HepG2 (cell line): ENCODE measurements around the gene HPCAL1. TPM values are rescaled to one million over a fixed set of nuclear protein-coding genes. Genes with fewer than 3 reads are reported as not detected.

Experiments
- ATAC-seq: fragments of 200-7000 bp; cut with Tn5 transposase; 3 replicates; pipeline ENCODE4 v1.9.1; 2020; ENCODE audit warnings: mild to moderate bottlenecking, moderate library complexity
- BruUV-seq: library from RNA; stranded (reverse); fragments of 400-500 nt; replicated peaks from 2 replicates; lab custom pipeline; 2021; lab: Mats Ljungman, UMichigan
- CTCF ChIA-PET: fragments of 300-600 bp; formaldehyde crosslinking; extraction: SDS; loops from one replicate; lab custom pipeline; 2021; ENCODE audit warnings: low total read pairs, inconsistent platforms, low intra/inter-chr PET ratio; lab: Yijun Ruan, JAX
- POLR2A ChIA-PET: fragments of 350-600 bp; sonication (Branson Sonifier 250); formaldehyde crosslinking; loops from one replicate; lab custom pipeline; 2020; ENCODE audit warnings: antibody characterized with exemption, inconsistent platforms; lab: Yijun Ruan, JAX
- DNase-seq: peaks from one replicate; pipeline ENCODE4 v3.0.0-alpha.2; 2015; ENCODE audit warnings: low spot score
- FAIRE-seq: peaks from 3 replicates; lab custom pipeline; 2011; peaks lifted over from hg19 to GRCh38; lab: Jason Lieb, UNC
- H2AFZ ChIP-seq: one replicate; pipeline ENCODE4 v1.6.1; 2011; ENCODE audit warnings: low read length, inconsistent platforms
- H3K27ac ChIP-seq: fragments of 300-600 bp; 3 replicates; pipeline ENCODE4 v1.8.0; 2011; ENCODE audit warnings: mixed run types, mild to moderate bottlenecking, mixed read lengths, low read length, inconsistent platforms; ENCODE audit not compliant: insufficient read depth; ENCODE audit errors: extremely low read length
- H3K27me3 ChIP-seq, 2 experiments: fragments of 200-600 bp in 1 of 2; 2 replicates in 1 of 2; 3 replicates in 1 of 2; pipeline versions ENCODE4 v1.6.0 to v1.8.0; 2011; ENCODE audit warnings: low read length in 2 of 2, mild to moderate bottlenecking in 2 of 2, moderate library complexity in 2 of 2, inconsistent platforms in 1 of 2; ENCODE audit not compliant: insufficient read depth in 2 of 2, control insufficient read depth in 1 of 2
- H3K36me3 ChIP-seq, 2 experiments: fragments of 200-600 bp in 1 of 2; replicated peaks in 1 of 2; 2 replicates in 1 of 2; 3 replicates in 1 of 2; pipeline versions ENCODE4 v1.5.1 to v1.8.0; 2011; ENCODE audit warnings: low read length in 2 of 2, inconsistent platforms in 1 of 2; ENCODE audit not compliant: insufficient read depth in 2 of 2, control insufficient read depth in 1 of 2
- H3K4me1 ChIP-seq: 2 replicates; pipeline ENCODE4 v1.5.1; 2012; ENCODE audit warnings: low read length, inconsistent platforms; ENCODE audit not compliant: insufficient read depth
- H3K4me2 ChIP-seq: 2 replicates; pipeline ENCODE4 v1.6.0; 2011; ENCODE audit warnings: low read depth, low read length, inconsistent platforms
- H3K4me3 ChIP-seq, 3 experiments: fragments of 200-600 bp in 1 of 3; sonication (generic), shearing (Covaris generic) in 1 of 3; replicated peaks in 1 of 3; 2 replicates each; pipeline ENCODE4 v1.5.1; 2011 to 2016; ENCODE audit warnings: low read length in 3 of 3, inconsistent platforms in 2 of 3, low read depth in 2 of 3, mild to moderate bottlenecking in 2 of 3, control low read depth in 1 of 3, mixed read lengths in 1 of 3; ENCODE audit not compliant: insufficient read depth in 1 of 3
- H3K79me2 ChIP-seq: one replicate; pipeline ENCODE4 v1.6.1; 2011; ENCODE audit warnings: low read length, inconsistent platforms; ENCODE audit not compliant: insufficient read depth
- H3K9ac ChIP-seq: 2 replicates; pipeline ENCODE4 v1.6.0; 2011; ENCODE audit warnings: mild to moderate bottlenecking, low read depth, low read length, inconsistent platforms; ENCODE audit not compliant: insufficient read depth
- H3K9me3 ChIP-seq: 2 replicates; pipeline ENCODE4 v1.5.1; 2012; ENCODE audit warnings: mild to moderate bottlenecking, low read length
- H4K20me1 ChIP-seq: 2 replicates; pipeline ENCODE4 v1.6.0; 2011; ENCODE audit warnings: inconsistent platforms, mild to moderate bottlenecking, low read length, moderate library complexity; ENCODE audit not compliant: insufficient read depth
- ATRX ChIP-seq: sonication (generic); formaldehyde crosslinking; IDR thresholded peaks from 2 replicates; pipeline ENCODE4 v1.4.0; 2020; ENCODE audit warnings: missing genetic modification reagents, borderline replicate concordance
- HHEX ChIP-seq: IDR thresholded peaks from 2 replicates; pipeline ENCODE4 v1.6.1; 2016; ENCODE audit warnings: control low read depth
- SRSF4 ChIP-seq: fragments of 200-400 bp; formaldehyde crosslinking; IDR thresholded peaks from one replicate; pipeline ENCODE4 v1.6.1; 2018; ENCODE audit warnings: mild to moderate bottlenecking, low read depth, low read length, moderate library complexity; ENCODE audit not compliant: poor library complexity, severe bottlenecking
- ZNF546 ChIP-seq: sonication (generic); formaldehyde crosslinking; conservative IDR thresholded peaks from 2 replicates; pipeline ENCODE4 v1.8.1; 2023; ENCODE audit warnings: mild to moderate bottlenecking, missing genetic modification reagents
- ZNF619 ChIP-seq: sonication (generic); formaldehyde crosslinking; IDR thresholded peaks from 2 replicates; pipeline ENCODE4 v1.4.0; 2020; ENCODE audit warnings: mild to moderate bottlenecking, missing genetic modification reagents
- ZNF674 ChIP-seq: sonication (generic); formaldehyde crosslinking; IDR thresholded peaks from 2 replicates; pipeline ENCODE4 v1.5.0; 2020; ENCODE audit warnings: low read depth, mild to moderate bottlenecking, missing genetic modification reagents
- ZNF724P ChIP-seq: sonication (generic); formaldehyde crosslinking; IDR thresholded peaks from 2 replicates; pipeline ENCODE4 v1.8.0; 2022; ENCODE audit warnings: missing genetic modification reagents, borderline replicate concordance
- WGBS: methylation state at CpG from one replicate; pipeline ENCODE4 v1.1.6; 2017; ENCODE audit warnings: low lambda C conversion rate; 5-methylcytosine and 5-hydroxymethylcytosine counted together
- in situ Hi-C: cut with HindIII; loops from 2 replicates; pipeline ENCODE4 v1.10.0; 2017; ENCODE audit warnings: low pct_unique_long_range_greater_than_20kb; ENCODE audit not compliant: extremely low pct_ligation_motif_present
- intact Hi-C: fragments of 100-400 bp; cut with micrococcal nuclease; formaldehyde crosslinking; loops from one replicate; pipeline ENCODE4 v1.10.0; 2022; ENCODE audit not compliant: unreplicated experiment
- polyA plus RNA-seq, 8 experiments: library from polyadenylated mRNA; depleted of rRNA in 3 of 8; stranded (reverse) in 7 of 8; unstranded in 1 of 8; fragments of >200 nt; fragmentation: Illumina TruSeq in 4 of 8; extraction: Trizol in 4 of 8; gene quantifications; 2 replicates each; pipeline versions ENCODE4 v1.2.1 to v1.2.3, GENCODE V29; 2011 to 2016; ENCODE audit warnings: low read depth in 4 of 8, missing spikeins in 1 of 8, mixed read lengths in 1 of 8; ENCODE audit not compliant: insufficient read depth in 1 of 8
- total RNA-seq, 5 experiments: library from RNA; depleted of rRNA; stranded (reverse); fragments of >200 nt; fragmentation: Illumina TruSeq; extraction: Trizol; gene quantifications; 2 replicates each; pipeline ENCODE4 v1.2.3, GENCODE V29; 2016; ENCODE audit warnings: low read depth in 1 of 5
- TF ChIP-seq, protein P1 (sequence below): sonication (generic); formaldehyde crosslinking; conservative IDR thresholded peaks from 2 replicates; pipeline ENCODE4 v1.4.0; 2020; ENCODE audit warnings: missing genetic modification reagents
- TF ChIP-seq, protein P2 (sequence below): sonication (generic); formaldehyde crosslinking; IDR thresholded peaks from 2 replicates; pipeline ENCODE4 v1.4.0; 2020; ENCODE audit warnings: missing genetic modification reagents

Gene HPCAL1
- total and polyA plus RNA-seq, 2 of the 13 experiments (the other 11 are each of a cell fraction or from before 2014, with no cell fraction given): 29.5 to 29.9 TPM

DNA sequence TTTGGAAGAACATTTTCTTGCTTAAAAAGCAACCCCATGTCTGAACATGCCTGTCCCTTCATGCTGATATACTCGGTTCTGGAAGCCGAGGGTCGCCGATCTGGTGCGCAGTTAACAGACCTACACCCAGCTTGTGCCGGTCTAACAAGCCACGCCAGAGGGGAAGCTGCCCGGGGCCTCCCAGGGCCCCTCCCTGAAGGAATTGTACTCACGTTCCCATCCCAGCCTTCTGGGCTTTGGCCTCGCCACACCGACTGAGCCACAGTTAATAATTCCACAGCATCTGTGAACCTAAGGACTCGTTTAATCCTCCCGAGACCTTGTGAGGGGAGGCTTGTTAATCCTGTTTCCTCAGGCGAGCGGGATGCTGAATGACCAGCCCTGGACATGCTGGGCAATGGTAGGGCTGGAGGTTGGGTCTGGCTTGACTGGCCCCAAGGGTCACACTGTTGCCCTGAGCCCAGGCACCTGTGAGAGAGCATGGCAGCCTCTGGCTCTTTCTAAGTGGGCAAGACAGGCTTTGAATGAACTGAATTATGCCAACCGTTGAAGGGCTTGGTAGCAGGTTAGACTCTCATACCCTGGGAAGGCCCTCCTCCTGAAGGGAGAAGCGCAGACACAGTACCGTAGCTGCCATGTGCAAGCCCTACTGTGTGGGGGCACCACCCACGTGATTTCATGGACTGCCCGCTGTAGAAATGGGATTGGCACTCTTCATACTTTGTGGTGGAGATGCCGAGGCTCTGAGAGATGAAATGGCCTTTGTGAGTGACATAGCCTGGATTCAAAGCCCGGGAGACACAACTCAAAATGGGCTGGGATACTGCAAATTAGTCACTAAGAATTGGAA is 173.3 kb downstream of the HPCAL1 start:
- no peak overlapping the region for H2AFZ ChIP-seq
- no peak overlapping the region for H3K4me3 ChIP-seq
- intact Hi-C loops: no loop called here
- no TSS peak for BruUV-seq
- ATAC-seq (peak; percentile 9), FAIRE-seq (no peak), DNase-seq (no peak)
- no peak for TF ChIP-seq ZNF546
- TF ChIP-seq, protein P1, sequence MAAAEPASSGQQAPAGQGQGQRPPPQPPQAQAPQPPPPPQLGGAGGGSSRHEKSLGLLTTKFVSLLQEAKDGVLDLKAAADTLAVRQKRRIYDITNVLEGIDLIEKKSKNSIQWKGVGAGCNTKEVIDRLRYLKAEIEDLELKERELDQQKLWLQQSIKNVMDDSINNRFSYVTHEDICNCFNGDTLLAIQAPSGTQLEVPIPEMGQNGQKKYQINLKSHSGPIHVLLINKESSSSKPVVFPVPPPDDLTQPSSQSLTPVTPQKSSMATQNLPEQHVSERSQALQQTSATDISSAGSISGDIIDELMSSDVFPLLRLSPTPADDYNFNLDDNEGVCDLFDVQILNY (CRISPR knock-in tag): no peak
- TF ChIP-seq SRSF4: no peak
- TF ChIP-seq ATRX (CRISPR knock-in tag): no peak
- no peak for TF ChIP-seq ZNF619 (CRISPR knock-in tag)
- TF ChIP-seq, protein P2, sequence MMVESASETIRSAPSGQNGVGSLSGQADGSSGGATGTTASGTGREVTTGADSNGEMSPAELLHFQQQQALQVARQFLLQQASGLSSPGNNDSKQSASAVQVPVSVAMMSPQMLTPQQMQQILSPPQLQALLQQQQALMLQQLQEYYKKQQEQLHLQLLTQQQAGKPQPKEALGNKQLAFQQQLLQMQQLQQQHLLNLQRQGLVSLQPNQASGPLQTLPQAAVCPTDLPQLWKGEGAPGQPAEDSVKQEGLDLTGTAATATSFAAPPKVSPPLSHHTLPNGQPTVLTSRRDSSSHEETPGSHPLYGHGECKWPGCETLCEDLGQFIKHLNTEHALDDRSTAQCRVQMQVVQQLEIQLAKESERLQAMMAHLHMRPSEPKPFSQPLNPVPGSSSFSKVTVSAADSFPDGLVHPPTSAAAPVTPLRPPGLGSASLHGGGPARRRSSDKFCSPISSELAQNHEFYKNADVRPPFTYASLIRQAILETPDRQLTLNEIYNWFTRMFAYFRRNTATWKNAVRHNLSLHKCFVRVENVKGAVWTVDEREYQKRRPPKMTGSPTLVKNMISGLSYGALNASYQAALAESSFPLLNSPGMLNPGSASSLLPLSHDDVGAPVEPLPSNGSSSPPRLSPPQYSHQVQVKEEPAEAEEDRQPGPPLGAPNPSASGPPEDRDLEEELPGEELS (CRISPR knock-in tag): no peak
- TF ChIP-seq HHEX (CRISPR knock-in tag): no peak
- TF ChIP-seq ZNF674 (CRISPR knock-in tag): 0 out of 2 replicates have a peak, but pooled peaks have one; percentile 24
- 0 out of 2 replicates have a peak, but pooled peaks have one; percentile 42 for TF ChIP-seq ZNF724P (CRISPR knock-in tag)
- ChIA-PET POLR2A (interaction anchor here (0.6 kb wide), 1 partner anchor 9 kb away, joined by 3 read pairs; no protein-coding TSS in a partner anchor), CTCF (no interaction called here)
- H3K27me3 ChIP-seq: peaks cover 17 to 69% of the 10 kb centered on the region in 2 experiments; a peak in 4 of 5 replicates
- H3K4me1 ChIP-seq: peaks cover 56% of the 10 kb centered on the region
- H3K4me2 ChIP-seq: peak overlapping the region; percentile 13; the same call in 1 of the 2 replicates
- in situ Hi-C loops: loop anchor here (10.0 kb wide), 1 partner anchor 189 kb away; no protein-coding TSS in a partner anchor
- WGBS: 54% methylated on average over 20 of the region's 22 CpGs
- H3K9me3 ChIP-seq: no peaks in the 10 kb centered on the region
- no peaks in the 10 kb centered on the region for H3K36me3 ChIP-seq
- H3K9ac ChIP-seq: no peak overlapping the region
- H4K20me1 ChIP-seq: no peaks in the 10 kb centered on the region
- no peaks in the 10 kb centered on the region for H3K79me2 ChIP-seq
- no peak overlapping the region for H3K27ac ChIP-seq
